ENCODE measurements around the gene RPS6KA1. TPM values are rescaled to one million over a fixed set of nuclear protein-coding genes. Genes with fewer than 3 reads are reported as not detected.

Gene RPS6KA1
- polyA plus RNA-seq, 3 donors = 116 to 189 (median 188) TPM

- Histone ChIP-seq H3K36me3 (replicated peaks in 1 of 2; ENCODE audit: control insufficient read depth in 1 of 2, insufficient read depth in 2 of 2, low read length in 2 of 2) (no peaks in the 10 kb centered on the region), H3K27me3 (ENCODE audit: control insufficient read depth in 2 of 2, insufficient read depth in 2 of 2, low read length in 2 of 2) (no peaks in the 10 kb centered on the region), H3K4me2 (replicated peaks; ENCODE audit: extremely low read depth, low read length, poor library complexity, severe bottlenecking) (no peak overlapping the region), H3K9ac (ENCODE audit: insufficient read depth, low read length, poor library complexity, severe bottlenecking) (no peak overlapping the region), H3K79me2 (ENCODE audit: insufficient read depth, low read length) (peaks cover 7% of the 10 kb centered on the region), H3K9me3 (replicated peaks in 1 of 2; ENCODE audit: control insufficient read depth in 1 of 2, insufficient read depth in 1 of 2, low read length in 2 of 2) (no peaks in the 10 kb centered on the region), H3K4me1 (ENCODE audit: control insufficient read depth in 1 of 2, insufficient read depth in 2 of 2, low read length in 2 of 2) (peaks cover 16 to 20% of the 10 kb centered on the region in 2 donors), H3K27ac (ENCODE audit: low read depth in 1 of 2, low read length in 2 of 2) (no peak overlapping the region), H3K4me3 (replicated peaks in 1 of 3; ENCODE audit: low read depth in 2 of 3, low read length in 3 of 3) (no peak overlapping the region), H2AFZ (ENCODE audit: insufficient read depth, low read depth, low read length, poor library complexity, severe bottlenecking) (no peak overlapping the region), H4K20me1 (ENCODE audit: insufficient read depth, low read length) (no peaks in the 10 kb centered on the region)
- 0% methylated on average over 2 of the region's 4 CpGs for WGBS (ENCODE audit: insufficient coverage)
- peaks cover 1 to 6% (median 3%) of the 10 kb centered on the region in 3 donors for H3K27me3 Mint-ChIP-seq (ENCODE audit: low read depth in 3 of 3)
- no peaks in the 10 kb centered on the region for H3K9me3 Mint-ChIP-seq
- no peak overlapping the region for H3K27ac Mint-ChIP-seq
- H3K36me3 Mint-ChIP-seq = no peaks in the 10 kb centered on the region
- no peak for TF ChIP-seq CTCF (IDR thresholded peaks at IDR 0.05)
- intact Hi-C loops (cut with micrococcal nuclease) = loop anchor here in 1 of 2 donors (10.0 kb wide), 1 partner anchor 378 kb away; no protein-coding TSS in a partner anchor
- DNase-seq = no peak
- no peak overlapping the region for H3K4me3 Mint-ChIP-seq
- peaks cover 27% of the 10 kb centered on the region for H3K4me1 Mint-ChIP-seq
These were observed 32.7 kb upstream of the RPS6KA1 start for GRCh38 chr1:26496861-26497260.

DNA sequence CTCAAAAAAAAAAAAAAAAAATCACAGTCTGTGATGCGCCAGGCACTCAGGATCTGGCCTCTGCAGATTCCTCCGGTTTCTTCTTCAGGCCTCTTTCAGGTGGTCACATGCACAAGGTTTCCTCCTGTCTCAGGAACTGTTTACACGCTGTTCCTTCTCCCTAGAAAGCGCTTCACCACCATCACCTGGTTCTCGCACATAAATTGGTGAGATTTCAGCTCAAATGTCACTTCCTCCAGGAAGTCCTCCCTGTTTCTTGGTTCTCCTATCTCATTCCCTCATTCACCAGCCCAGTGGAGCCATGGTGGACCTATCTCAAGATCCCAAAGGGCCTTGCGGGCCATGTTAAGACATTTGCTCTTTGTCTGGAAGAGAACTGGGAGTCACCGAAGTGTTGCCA is 30.7 kb upstream of the RPS6KA1 start:
- Mint-ChIP-seq H3K27ac (no peak overlapping the region), H3K36me3 (no peaks in the 10 kb centered on the region), H3K4me1 (peaks cover 23% of the 10 kb centered on the region), H3K27me3 (ENCODE audit: low read depth in 3 of 3) (peaks cover 1 to 7% (median 2%) of the 10 kb centered on the region in 3 donors), H3K9me3 (no peaks in the 10 kb centered on the region), H3K4me3 (no peak overlapping the region)
- H3K79me2 ChIP-seq (ENCODE audit: insufficient read depth, low read length) = peaks cover 7% of the 10 kb centered on the region
- intact Hi-C loops (cut with micrococcal nuclease) = loop anchor here in 1 of 2 donors (10.0 kb wide), 1 partner anchor 376 kb away; no protein-coding TSS in a partner anchor
- H3K27ac ChIP-seq (ENCODE audit: low read depth in 1 of 2, low read length in 2 of 2) = no peak overlapping the region
- TF ChIP-seq CTCF (IDR thresholded peaks at IDR 0.05) = no peak
- no peak overlapping the region for H3K9ac ChIP-seq (ENCODE audit: insufficient read depth, low read length, poor library complexity, severe bottlenecking)
- H3K36me3 ChIP-seq (replicated peaks in 1 of 2; ENCODE audit: control insufficient read depth in 1 of 2, insufficient read depth in 2 of 2, low read length in 2 of 2) = no peaks in the 10 kb centered on the region
- no peak overlapping the region for H3K4me2 ChIP-seq (replicated peaks; ENCODE audit: extremely low read depth, low read length, poor library complexity, severe bottlenecking)
- no peaks in the 10 kb centered on the region for H3K27me3 ChIP-seq (ENCODE audit: control insufficient read depth in 2 of 2, insufficient read depth in 2 of 2, low read length in 2 of 2)
- H3K9me3 ChIP-seq (replicated peaks in 1 of 2; ENCODE audit: control insufficient read depth in 1 of 2, insufficient read depth in 1 of 2, low read length in 2 of 2) = no peaks in the 10 kb centered on the region
- H4K20me1 ChIP-seq (ENCODE audit: insufficient read depth, low read length) = no peaks in the 10 kb centered on the region
- no peak overlapping the region for H3K4me3 ChIP-seq (replicated peaks in 1 of 3; ENCODE audit: low read depth in 2 of 3, low read length in 3 of 3)
- WGBS (ENCODE audit: insufficient coverage) = 55% methylated on average over 4 of the region's 7 CpGs
- H2AFZ ChIP-seq (ENCODE audit: insufficient read depth, low read depth, low read length, poor library complexity, severe bottlenecking) = no peak overlapping the region
- H3K4me1 ChIP-seq (ENCODE audit: control insufficient read depth in 1 of 2, insufficient read depth in 2 of 2, low read length in 2 of 2) = peaks cover 17 to 22% of the 10 kb centered on the region in 2 donors
- no peak for DNase-seq

Data from CD14-positive monocyte (primary cell).